ENCODE measurements around the gene COX20.

DNA sequence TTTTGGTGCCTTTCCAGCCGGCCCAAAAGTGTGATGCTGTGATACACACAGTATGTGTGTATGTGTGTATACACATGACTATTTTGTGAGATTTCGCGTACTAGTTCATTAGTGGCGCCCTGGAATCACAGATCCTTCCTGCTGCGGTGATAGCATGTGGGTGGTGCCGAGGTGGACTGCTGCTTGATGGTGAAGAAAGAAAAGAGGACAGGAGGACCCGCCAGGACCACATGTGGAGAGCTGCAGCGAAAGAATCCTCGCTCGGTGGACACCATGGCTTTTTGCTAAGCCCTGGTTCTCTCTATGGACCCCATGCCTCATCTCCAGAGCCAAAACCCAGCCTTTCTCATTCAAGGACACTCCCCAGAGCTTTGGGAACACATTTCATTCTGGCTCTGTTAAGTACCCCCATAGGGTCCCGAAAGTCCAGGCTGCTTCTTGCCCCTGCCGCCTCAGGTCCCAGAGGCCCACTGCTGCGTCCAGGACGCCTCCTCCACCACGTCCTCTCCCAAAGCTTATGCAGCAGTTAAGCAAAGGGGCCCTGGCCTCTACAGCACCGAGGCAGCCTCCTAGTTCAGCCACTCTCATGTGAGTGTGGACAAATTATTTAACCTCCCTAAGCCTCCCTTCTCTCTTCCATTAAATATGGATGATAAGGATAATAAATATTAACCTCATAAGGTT, 32.8 kb upstream of the COX20 start:
- no peak for TF ChIP-seq POLR2A (IDR thresholded peaks at IDR 0.05; ENCODE audit: low read depth, low read length)
- no peak for TF ChIP-seq POLR2AphosphoS5 (IDR thresholded peaks at IDR 0.05; ENCODE audit: low read depth, low read length)
- TF ChIP-seq SPI1 (IDR thresholded peaks at IDR 0.05; ENCODE audit: low read depth, low read length): no peak
- no peak for TF ChIP-seq TAF1 (IDR thresholded peaks at IDR 0.05; ENCODE audit: low read depth, low read length)

Measured in GM12891 (cell line).